ENCODE measurements around the gene ALK.

Gene ALK

GRCh38 chr2:29662861-29663260, 258.5 kb downstream of the ALK start (continued):
- TF ChIP-seq ZBTB44 (tag by site-specific recombination; IDR thresholded peaks at IDR 0.05) (no peak), ZNF302 (tag by site-specific recombination; IDR thresholded peaks at IDR 0.05; ENCODE audit: low read depth) (no peak), ZBTB8A (tag by site-specific recombination; IDR thresholded peaks at IDR 0.05) (no peak), ZNF596 (tag by site-specific recombination; IDR thresholded peaks at IDR 0.05) (no peak), ZNF629 (tag by site-specific recombination; IDR thresholded peaks at IDR 0.05) (no peak), WT1 (tag by site-specific recombination; IDR thresholded peaks at IDR 0.05) (no peak), ZNF571 (tag by site-specific recombination; IDR thresholded peaks at IDR 0.05) (no peak)

GRCh38 chr2:29660201-29660600, 261.2 kb downstream of the ALK start:
- no peaks in the 10 kb centered on the region for H3K36me3 ChIP-seq (ENCODE audit: control insufficient read depth in 2 of 2, insufficient read depth in 1 of 2, low read length in 2 of 2)
- H3K9me3 ChIP-seq (ENCODE audit: control insufficient read depth, insufficient read depth, low read depth, low read length): no peaks in the 10 kb centered on the region
- H3K4me3 ChIP-seq (ENCODE audit: low read depth, low read length): no peak overlapping the region
- TF ChIP-seq ZNF202 (tag by site-specific recombination; IDR thresholded peaks at IDR 0.05; ENCODE audit: borderline replicate concordance) (no peak), ZNF580 (tag by site-specific recombination; IDR thresholded peaks at IDR 0.05) (no peak), PATZ1 (tag by site-specific recombination; IDR thresholded peaks at IDR 0.05) (no peak), MYNN (tag by site-specific recombination; IDR thresholded peaks at IDR 0.05; ENCODE audit: borderline replicate concordance) (no peak), ATF2 (tag by site-specific recombination; IDR thresholded peaks at IDR 0.05; ENCODE audit: low read depth) (no peak), ZNF792 (tag by site-specific recombination; IDR thresholded peaks at IDR 0.05) (no peak), ZFHX2 (tag by site-specific recombination; conservative IDR thresholded peaks at IDR 0.05) (no peak), ZNF19 (tag by site-specific recombination; IDR thresholded peaks at IDR 0.05; ENCODE audit: low read depth) (no peak), ZBTB11 (tag by site-specific recombination; conservative IDR thresholded peaks at IDR 0.05; ENCODE audit: low read depth) (no peak), ZNF549 (tag by site-specific recombination; IDR thresholded peaks at IDR 0.05) (no peak), ZNF23 (tag by site-specific recombination; IDR thresholded peaks at IDR 0.05; ENCODE audit: borderline replicate concordance) (no peak), ZNF76 (tag by site-specific recombination; IDR thresholded peaks at IDR 0.05; ENCODE audit: borderline replicate concordance, low read depth) (no peak), YY1 (tag by site-specific recombination; IDR thresholded peaks at IDR 0.05) (no peak), ZNF274 (IDR thresholded peaks at IDR 0.05; ENCODE audit: low read length) (no peak), ZNF274 (tag by site-specific recombination; IDR thresholded peaks at IDR 0.05; ENCODE audit: borderline replicate concordance) (no peak), YY2 (tag by site-specific recombination; IDR thresholded peaks at IDR 0.05) (no peak), ZNF529 (tag by site-specific recombination; IDR thresholded peaks at IDR 0.05; ENCODE audit: insufficient replicate concordance) (no peak), ZNF302 (tag by site-specific recombination; IDR thresholded peaks at IDR 0.05; ENCODE audit: low read depth) (no peak)
- no peaks in the 10 kb centered on the region for H3K4me1 ChIP-seq (ENCODE audit: control insufficient read depth, insufficient read depth, low read length)
- no peak overlapping the region for H3K27ac ChIP-seq (ENCODE audit: extremely low read depth, low read depth, low read length)
- ChIA-PET CTCF (interaction anchor here (0.5 kb wide), 1 partner anchor 182 kb away, joined by 3 read pairs; no protein-coding TSS in a partner anchor), POLR2A (no interaction called here)

Measured in HEK293 (cell line).